HG02943 (cell line): ENCODE data around the gene LRRIQ1.

Experiments used
- ATAC-seq: cut with Tn5 transposase; IDR thresholded peaks from one replicate; pipeline ENCODE4 v1.9.1; 2021; ENCODE audit warnings: mild to moderate bottlenecking, low read depth, moderate library complexity; ENCODE audit not compliant: unreplicated experiment

LRRIQ1 gene

GRCh38 chr12:85043829-85044228 lies 7.7 kb downstream of the LRRIQ1 start:
- no peak for ATAC-seq

DNA sequence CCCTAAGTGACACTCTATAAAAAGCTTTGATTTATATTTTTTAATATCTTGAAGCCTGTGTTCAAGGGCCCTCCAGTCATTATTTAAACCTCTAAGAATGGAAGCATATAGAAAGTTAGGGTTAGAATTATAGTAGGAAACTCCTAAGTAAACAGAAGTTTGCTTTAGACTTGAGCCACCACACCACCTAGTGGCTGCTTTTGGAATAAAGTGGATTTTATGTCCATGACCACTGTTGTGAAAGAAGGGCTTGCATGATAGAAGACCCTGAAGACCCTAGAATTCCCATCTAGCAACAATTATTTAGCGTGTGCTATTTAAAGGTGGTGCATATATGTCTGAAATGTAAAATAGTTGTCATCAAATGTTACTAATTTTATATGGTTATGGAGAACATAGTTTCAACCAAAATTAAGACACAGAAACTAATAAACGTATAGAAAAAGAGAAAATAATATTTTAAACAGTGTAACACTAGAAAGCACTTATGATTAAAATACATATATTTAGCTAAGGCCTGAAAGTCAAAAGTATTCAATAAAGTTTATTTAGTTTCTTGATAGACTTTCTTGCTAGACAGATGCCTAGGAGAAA lies 21.3 kb downstream of the LRRIQ1 start:
- ATAC-seq, result no peak

- no peak for ATAC-seq
These were observed 22.2 kb downstream of the LRRIQ1 start for GRCh38 chr12:85058339-85058738.

DNA sequence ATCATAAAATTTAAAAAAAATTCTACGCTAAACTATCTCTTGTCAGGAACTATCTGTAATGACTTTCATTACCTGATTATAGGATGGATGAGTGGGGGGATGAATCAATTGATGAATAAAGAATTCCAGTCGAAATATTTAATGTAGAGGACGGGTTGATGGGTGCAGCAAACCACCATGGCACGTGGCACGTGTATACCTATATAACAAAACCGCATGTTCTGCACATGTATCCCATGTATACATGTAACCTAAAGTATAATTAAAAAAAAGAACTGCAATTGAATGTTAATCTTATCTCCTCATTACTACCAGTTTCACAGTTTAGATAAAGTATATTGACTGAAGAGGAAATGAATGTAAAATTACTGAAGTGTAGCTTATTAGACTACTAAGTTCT lies 23.4 kb downstream of the LRRIQ1 start:
- ATAC-seq, result no peak

DNA sequence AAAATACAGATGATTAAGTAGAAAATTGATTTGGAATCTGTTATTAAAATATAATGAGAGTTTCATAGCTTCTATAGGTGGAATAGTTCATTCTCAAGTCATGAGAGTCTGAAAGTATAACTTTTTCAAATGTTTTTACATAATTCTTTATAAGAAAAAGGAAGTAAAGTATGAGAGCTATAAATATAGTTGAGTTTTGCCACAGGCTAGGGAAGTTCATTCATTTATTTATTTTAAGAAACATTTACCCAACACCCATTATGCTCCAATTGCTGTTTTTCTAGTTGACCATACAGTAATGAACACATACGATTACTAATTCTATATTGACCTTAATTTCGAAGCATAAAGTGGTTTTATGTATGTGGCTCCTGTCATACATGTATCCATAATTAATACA lies 24.8 kb downstream of the LRRIQ1 start:
- no peak for ATAC-seq

DNA sequence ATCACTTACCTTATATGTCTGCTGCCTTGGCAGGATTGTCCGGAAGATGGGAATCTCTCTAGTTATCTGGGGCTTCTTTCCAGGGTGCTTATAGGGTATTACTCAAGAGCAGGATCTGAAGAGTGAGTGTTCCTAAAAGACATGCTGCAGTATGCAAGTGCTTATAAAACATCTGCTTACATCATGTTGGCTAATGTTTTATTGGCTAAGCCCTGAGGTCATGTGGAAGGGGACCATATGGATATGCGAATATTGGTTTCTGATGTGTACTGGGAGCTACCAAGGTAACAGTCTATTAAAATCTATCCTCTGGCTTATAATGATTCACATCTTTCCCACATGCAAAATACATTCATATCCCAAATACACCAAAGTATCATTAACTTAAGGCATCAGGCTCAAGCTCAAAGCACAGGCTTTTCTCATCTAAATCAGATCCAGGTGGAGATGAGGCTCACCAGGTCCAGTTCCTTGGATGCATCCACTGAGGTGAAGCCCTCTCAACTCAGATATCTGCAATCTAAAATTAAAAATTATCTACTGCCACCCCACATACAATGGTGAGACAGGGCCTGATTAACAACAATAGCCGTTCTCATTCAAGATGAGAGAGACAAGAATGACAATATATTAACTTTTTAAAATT lies 29.8 kb downstream of the LRRIQ1 start:
- no peak for ATAC-seq

- no peak for ATAC-seq
These were observed 36.7 kb downstream of the LRRIQ1 start for GRCh38 chr12:85072826-85073225.

- ATAC-seq, result no peak
These were observed 40.7 kb downstream of the LRRIQ1 start for GRCh38 chr12:85076688-85077430.

DNA sequence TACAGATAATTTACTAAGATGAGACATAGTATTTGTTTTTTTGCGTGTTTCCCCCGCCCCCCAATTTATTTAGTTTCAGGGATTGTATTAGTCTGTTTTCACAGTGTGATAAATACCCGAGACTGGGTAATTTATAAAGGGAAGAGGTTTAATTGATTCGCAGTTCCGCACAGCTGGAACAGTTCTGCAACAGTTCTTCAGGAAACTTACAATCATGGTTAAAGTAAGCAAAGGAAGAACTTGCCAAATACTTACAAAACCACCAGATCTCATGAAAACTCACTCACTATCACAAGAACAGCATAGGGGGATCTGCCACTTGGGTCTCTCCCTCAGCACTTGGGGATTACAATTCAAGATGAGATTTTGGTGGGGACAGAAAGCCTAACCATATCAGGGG lies 48.9 kb downstream of the LRRIQ1 start:
- ATAC-seq, result no peak

GRCh38 chr12:85089792-85090191 lies 53.6 kb downstream of the LRRIQ1 start:
- ATAC-seq, result no peak

DNA sequence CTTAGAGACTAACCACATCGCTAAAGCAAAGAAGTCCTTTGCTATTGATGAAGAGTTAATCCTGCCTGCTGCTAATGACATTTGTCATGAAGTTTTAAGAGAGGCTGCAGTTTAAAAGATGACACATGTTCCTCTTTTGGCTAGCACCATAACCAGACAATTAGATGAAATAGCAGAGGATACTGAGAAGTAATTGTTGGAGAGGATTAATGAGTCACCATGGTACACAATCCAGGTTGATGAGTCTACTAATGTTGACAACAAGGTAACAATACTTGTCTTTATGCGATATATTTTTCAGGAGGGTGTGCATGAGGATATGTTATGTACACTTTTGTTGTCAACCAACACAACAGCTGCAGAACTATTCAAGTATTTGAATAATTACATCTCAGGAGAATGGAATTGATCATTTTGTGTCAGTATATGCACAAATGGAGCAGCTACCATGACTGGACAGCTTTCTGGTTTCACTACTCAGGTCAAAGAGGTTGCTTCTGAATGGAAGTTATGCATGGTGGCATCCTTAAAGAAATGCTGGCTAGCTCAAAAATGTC lies 56.7 kb downstream of the LRRIQ1 start:
- ATAC-seq, result no peak

DNA sequence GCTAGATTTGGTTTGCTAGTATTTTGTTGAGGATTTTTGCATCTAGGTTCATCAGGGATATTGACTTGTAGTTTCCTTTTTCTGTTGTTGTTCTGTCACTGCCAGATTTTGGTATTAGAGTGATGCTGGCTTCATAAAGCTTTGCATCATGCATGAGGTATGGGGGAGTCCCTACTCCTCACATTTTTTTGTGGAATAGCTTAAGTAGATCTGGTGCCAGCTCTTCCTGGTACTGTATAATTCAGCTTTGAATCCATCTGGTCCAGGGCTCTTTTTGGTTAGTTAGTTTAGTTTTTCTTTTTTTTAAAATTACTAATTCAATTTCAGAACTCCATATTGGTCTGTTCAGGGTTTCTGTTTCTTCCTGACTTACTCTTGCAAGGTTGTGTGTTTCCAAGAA lies 59.4 kb downstream of the LRRIQ1 start:
- no peak for ATAC-seq

- no peak for ATAC-seq
These were observed 94.5 kb downstream of the LRRIQ1 start for GRCh38 chr12:85130646-85131045.

- ATAC-seq, result no peak
These were observed 102.7 kb downstream of the LRRIQ1 start for GRCh38 chr12:85138833-85139232.

DNA sequence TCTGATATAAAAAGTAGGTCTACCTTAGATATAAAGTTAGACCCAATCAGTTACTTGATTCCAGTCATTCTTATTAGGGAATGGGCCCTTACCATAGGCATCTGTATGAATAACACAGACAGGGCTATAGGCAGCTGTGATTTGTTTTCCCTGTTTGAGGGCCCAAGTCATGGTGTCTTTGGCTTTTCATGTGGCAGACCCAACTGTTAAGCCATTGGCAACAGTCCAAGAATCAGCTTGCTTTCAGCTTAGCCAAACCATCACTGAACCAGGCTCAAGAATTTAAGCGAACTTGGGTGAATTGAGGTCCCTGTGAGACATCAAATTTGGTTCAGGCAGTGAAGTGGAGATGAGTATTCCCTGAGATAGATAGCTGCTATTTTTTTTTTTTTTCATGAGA lies 111.2 kb downstream of the LRRIQ1 start:
- ATAC-seq, result no peak

- ATAC-seq, result no peak
These were observed 116.2 kb downstream of the LRRIQ1 start for GRCh38 chr12:85152311-85152729.

DNA sequence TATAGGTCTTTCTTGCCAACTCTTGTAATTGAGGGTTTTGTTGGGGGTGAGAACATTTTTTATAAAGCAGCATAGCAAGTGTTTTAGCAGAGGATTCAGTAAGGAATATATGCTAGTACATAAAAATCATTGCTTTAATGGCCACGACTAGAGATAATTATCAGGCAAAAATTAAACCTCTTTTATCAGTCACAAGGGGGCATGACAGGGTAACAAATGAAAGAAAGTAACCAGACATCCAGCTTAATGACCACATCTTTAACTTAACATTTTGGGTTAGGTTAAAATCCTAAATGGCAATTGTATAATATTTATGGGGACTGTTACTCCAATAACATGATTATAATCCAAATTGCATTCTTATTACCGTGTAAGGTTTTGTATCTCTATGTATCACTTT lies 119.6 kb downstream of the LRRIQ1 start:
- no peak for ATAC-seq

DNA sequence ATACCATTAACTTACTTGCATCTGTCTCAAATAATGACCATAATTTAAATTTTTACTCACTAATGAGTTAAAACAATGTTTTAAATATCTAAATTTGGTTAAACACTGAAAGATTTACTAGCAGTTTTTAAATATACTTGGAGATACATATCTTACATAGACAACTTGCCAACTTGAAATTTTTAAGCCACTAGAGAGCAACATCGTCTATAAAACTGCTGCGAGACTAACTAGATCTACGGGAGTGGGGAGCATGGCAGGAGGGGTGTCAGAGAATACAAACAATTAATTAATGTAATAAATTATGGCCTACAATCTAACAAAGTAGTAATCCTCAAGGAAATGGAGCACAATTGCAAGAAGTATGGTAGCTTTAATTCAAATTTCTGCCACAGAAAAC lies 120.4 kb downstream of the LRRIQ1 start:
- no peak for ATAC-seq

DNA sequence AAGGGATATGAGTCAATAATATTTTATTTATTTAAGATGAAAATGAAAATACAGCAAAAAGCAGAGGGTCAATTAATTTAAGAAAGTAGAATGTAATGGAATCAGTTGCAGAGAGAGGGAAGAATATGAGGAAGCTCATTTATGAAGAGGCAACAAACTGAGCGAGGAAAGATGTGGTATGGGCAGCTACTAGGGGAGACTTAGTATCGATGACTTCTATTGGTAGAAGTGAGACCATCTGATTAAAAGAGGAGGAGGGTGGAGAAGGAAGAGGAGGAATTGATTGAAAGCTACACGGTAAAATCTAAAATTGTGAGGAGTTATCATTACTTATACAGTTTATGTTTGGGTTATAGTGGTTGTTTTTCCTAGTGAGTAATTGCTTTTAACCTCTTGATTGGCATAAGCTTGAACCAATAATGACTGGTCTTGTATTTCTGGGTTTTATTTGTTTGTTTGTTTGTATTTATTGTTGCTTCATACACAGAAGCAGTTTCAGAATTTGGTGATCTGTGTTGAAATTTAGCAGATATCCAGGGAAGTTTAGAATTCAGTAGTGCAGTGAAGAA lies 121.0 kb downstream of the LRRIQ1 start:
- ATAC-seq, result no peak

GRCh38 chr12:85163752-85164321 lies 127.7 kb downstream of the LRRIQ1 start:
- no peak for ATAC-seq

DNA sequence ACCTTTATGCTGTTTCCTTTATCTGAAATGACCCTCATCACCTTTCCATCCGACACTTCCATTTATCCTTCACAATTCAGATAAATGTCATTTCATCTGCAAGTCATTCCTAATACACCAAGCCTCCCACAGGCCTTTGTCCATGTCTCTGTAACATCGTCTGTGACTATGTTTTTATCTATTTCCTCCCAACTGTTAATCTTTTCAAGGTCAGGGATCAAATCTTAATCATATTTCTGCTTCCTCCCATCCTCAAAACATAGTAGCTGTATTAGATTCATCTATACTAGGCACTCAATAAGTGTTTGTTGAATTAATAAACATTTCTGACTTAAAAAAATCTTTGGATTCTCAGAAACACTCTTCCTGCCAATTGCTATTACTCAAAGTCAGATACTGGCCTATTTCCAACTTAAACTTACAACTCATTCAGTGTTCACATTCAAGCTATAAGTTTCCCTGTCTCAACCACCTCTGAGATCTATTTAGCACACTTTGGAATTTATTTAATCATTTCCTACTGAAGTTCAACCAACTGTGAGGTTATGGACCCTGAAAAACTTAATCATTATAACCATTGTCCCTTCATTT lies 143.6 kb downstream of the LRRIQ1 start:
- ATAC-seq, result no peak
